ENCODE results near the gene MST1R. TPM values are rescaled to one million over a fixed set of nuclear protein-coding genes. Genes with fewer than 3 reads are reported as not detected.

MST1R gene
- total and polyA plus RNA-seq, 7 donors = 0.38 to 1.7 (median 0.61) TPM

DNA sequence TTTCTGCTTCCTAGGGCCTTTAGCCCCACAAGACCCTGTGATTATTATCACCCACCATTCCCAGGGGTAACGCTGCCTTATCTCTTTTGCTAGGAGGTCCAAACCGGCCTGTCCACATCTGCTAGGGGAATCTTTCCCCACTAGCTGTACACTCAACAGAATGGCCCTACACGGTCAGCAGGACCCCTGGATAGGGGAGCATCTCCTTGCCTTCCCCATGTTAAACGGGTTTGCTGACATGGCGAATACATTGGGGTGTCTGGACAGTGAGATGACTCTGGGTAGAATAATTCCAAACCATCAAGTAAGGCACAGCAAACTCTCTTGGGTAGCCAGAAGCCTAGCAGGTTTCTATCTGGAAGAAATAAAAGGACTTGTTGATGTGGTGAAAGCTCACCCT is 48.0 kb downstream of the MST1R start:
- DNase-seq = no peak
- Histone ChIP-seq H3K27me3 (ENCODE audit: insufficient read depth in 3 of 3, low read length in 2 of 3) (no peaks in the 10 kb centered on the region), H3K36me3 (ENCODE audit: insufficient read depth in 1 of 2, low read depth in 1 of 2) (no peaks in the 10 kb centered on the region), H3K27ac (no peak overlapping the region), H3K4me1 (no peaks in the 10 kb centered on the region), H3K4me3 (peak overlapping the region; percentile 79), H3K9me3 (no peaks in the 10 kb centered on the region)
- TF ChIP-seq, protein P1, sequence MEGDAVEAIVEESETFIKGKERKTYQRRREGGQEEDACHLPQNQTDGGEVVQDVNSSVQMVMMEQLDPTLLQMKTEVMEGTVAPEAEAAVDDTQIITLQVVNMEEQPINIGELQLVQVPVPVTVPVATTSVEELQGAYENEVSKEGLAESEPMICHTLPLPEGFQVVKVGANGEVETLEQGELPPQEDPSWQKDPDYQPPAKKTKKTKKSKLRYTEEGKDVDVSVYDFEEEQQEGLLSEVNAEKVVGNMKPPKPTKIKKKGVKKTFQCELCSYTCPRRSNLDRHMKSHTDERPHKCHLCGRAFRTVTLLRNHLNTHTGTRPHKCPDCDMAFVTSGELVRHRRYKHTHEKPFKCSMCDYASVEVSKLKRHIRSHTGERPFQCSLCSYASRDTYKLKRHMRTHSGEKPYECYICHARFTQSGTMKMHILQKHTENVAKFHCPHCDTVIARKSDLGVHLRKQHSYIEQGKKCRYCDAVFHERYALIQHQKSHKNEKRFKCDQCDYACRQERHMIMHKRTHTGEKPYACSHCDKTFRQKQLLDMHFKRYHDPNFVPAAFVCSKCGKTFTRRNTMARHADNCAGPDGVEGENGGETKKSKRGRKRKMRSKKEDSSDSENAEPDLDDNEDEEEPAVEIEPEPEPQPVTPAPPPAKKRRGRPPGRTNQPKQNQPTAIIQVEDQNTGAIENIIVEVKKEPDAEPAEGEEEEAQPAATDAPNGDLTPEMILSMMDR (IDR thresholded peaks at IDR 0.05) = no peak
- WGBS, 3 donors = 51 to 65% (median 63%) methylated on average over 5 of the region's 5 CpGs
- intact Hi-C loops (cut with DNase I) = no loop called here
- no peak for ATAC-seq

DNA sequence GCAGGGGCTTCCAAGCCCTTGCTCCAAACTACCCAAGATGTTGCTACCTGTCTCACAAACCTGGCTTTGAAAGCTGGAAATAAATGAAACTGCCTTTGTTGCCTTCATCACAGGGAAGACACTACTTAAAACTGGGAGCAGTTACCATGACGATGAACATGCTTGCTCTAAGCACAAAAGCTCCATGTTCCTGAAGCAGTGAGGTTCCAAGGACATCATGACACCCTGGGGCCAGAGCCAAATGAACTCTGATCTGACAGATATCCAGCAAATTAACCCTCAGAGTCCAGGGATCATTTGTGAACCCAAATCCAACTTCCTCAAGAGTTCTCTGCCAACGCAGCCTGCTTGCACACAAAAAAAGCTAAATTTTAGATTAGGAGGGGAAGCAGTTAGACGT is 58.0 kb downstream of the MST1R start:
- WGBS, 3 donors = 80 to 94% (median 92%) methylated on average over 3 of the region's 3 CpGs
- Histone ChIP-seq H3K27me3 (ENCODE audit: insufficient read depth in 3 of 3, low read length in 2 of 3) (no peaks in the 10 kb centered on the region), H3K4me3 (no peak overlapping the region), H3K4me1 (peaks cover under 1% of the 10 kb centered on the region), H3K27ac (no peak overlapping the region), H3K36me3 (ENCODE audit: insufficient read depth in 1 of 2, low read depth in 1 of 2) (no peaks in the 10 kb centered on the region), H3K9me3 (no peaks in the 10 kb centered on the region)
- intact Hi-C loops (cut with DNase I) = no loop called here
- TF ChIP-seq, protein P1 (IDR thresholded peaks at IDR 0.05) = no peak
- DNase-seq = no peak
- no peak for ATAC-seq

DNA sequence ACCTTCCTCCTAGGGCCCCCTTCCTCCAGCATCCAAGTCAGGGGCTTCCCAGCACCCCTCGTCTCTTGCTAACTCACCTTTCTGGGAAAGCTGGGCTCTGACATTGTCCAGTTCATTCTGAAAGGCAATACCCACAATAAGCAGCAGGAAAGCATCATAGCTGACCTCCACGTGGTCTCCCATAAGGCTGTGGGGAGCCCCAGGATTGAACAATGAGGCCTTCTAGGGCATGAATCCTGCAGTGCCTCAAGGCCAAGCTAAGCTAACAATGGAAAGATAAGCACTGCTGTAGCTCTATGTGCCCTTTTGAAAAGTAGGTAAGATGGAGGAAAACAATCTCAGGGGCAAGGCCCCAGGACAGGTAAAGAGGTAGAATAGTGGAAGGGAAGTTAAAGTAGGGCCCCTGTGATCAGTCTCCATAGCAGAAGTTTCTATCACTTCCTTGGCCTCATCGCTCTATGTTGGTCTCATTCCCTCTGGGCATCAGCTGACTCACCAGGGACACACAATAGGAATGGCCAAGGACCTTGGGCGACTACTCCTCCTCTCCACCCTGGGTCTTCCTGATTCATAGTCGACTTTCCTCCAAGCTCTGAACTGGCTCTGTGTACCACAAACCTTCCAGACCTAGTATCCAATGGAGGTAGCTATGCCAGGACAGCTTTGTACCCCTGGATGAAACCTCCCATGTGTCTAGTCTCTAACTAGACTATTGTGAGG is 59.0 kb downstream of the MST1R start:
- H3K4me1 ChIP-seq = peaks cover 9% of the 10 kb centered on the region
- WGBS, 3 donors = 72 to 92% (median 77%) methylated on average over 5 of the region's 5 CpGs
- H3K36me3 ChIP-seq (ENCODE audit: insufficient read depth in 1 of 2, low read depth in 1 of 2) = no peaks in the 10 kb centered on the region
- H3K4me3 ChIP-seq = no peak overlapping the region
- no peak overlapping the region for H3K27ac ChIP-seq
- intact Hi-C loops (cut with DNase I) = loop anchor here in 1 of 2 donors (5.0 kb wide), 1 partner anchor 127 kb away; the partner anchor contains the start of gene AMIGO3
- no peak for DNase-seq
- no peaks in the 10 kb centered on the region for H3K27me3 ChIP-seq (ENCODE audit: insufficient read depth in 3 of 3, low read length in 2 of 3)
- TF ChIP-seq, protein P1 (IDR thresholded peaks at IDR 0.05) = no peak
- no peak for ATAC-seq
- no peaks in the 10 kb centered on the region for H3K9me3 ChIP-seq

DNA sequence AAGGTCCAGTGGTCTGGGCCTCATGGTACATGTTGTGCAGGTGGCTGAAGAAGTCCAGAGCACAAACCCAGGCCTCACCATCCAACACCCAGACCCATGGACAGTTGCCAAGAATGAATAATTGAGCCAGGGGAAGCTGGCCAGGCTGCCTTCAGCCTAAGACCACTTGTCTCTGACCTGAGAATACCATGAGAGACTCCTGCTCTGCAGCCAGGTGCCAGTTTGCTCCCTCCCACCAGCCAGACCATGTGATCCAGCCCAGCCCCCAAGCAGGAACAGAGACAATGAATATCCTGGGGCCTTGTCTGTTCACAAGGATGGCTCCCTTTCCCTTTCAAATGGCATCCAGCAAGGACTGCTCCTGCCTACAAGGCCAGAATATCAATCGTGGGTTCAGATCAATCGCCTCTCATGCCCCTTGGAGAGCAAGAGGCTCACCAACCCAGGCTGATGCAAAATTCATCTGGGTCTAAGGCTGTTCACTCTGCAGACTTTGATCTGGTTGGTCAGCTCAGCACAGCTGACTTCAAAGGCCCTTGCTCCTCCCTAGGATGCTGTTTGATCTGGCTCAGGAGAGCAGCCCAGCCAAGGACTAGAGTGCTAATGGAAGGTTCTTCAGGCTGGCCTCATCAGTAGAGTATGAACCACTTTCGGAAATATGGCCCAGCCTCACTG is 60.7 kb downstream of the MST1R start:
- DNase-seq = no peak

More for the DNA sequence above, 60.7 kb downstream of the MST1R start:
- H3K36me3 ChIP-seq (ENCODE audit: insufficient read depth in 1 of 2, low read depth in 1 of 2) = no peaks in the 10 kb centered on the region
- H3K27ac ChIP-seq = no peak overlapping the region
- ATAC-seq = no peak
- H3K27me3 ChIP-seq (ENCODE audit: insufficient read depth in 3 of 3, low read length in 2 of 3) = no peaks in the 10 kb centered on the region
- peaks cover 14% of the 10 kb centered on the region for H3K4me1 ChIP-seq
- 88 to 96% (median 92%) methylated on average over 3 of the region's 3 CpGs for WGBS, 3 donors
- intact Hi-C loops (cut with DNase I) = loop anchor here in 1 of 2 donors (5.0 kb wide), 1 partner anchor 126 kb away; the partner anchor contains the start of gene AMIGO3
- H3K4me3 ChIP-seq = no peak overlapping the region
- TF ChIP-seq, protein P1 (IDR thresholded peaks at IDR 0.05) = no peak
- no peaks in the 10 kb centered on the region for H3K9me3 ChIP-seq
